ENCODE measurements around the gene FGF11.

DNA sequence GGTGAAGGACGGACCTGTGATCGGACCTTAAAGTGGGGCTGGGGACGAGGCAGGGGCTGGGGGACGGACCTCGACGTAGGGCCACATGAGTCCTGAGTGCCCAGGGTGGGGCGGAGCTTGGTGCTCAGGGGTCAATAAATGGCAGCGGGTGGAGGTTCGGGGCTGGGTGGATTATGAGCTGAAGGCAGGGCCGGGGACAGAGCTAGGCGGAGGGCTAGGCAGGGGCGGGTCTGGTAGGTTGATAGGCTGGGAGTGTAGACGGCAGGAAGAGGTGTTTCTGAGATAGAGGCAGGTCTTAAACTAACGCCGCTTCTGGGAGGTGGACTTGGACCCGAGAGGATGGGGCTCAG lies 6.3 kb downstream of the FGF11 start:
- TF ChIP-seq, protein P1, sequence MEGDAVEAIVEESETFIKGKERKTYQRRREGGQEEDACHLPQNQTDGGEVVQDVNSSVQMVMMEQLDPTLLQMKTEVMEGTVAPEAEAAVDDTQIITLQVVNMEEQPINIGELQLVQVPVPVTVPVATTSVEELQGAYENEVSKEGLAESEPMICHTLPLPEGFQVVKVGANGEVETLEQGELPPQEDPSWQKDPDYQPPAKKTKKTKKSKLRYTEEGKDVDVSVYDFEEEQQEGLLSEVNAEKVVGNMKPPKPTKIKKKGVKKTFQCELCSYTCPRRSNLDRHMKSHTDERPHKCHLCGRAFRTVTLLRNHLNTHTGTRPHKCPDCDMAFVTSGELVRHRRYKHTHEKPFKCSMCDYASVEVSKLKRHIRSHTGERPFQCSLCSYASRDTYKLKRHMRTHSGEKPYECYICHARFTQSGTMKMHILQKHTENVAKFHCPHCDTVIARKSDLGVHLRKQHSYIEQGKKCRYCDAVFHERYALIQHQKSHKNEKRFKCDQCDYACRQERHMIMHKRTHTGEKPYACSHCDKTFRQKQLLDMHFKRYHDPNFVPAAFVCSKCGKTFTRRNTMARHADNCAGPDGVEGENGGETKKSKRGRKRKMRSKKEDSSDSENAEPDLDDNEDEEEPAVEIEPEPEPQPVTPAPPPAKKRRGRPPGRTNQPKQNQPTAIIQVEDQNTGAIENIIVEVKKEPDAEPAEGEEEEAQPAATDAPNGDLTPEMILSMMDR (conservative IDR thresholded peaks at IDR 0.05; ENCODE audit: low read depth, low read length) = no peak
- TF ChIP-seq MAFK (IDR thresholded peaks at IDR 0.05; ENCODE audit: low read depth, low read length) (no peak), CHD1 (IDR thresholded peaks at IDR 0.05; ENCODE audit: low read depth, low read length) (no peak), NFE2L2 (IDR thresholded peaks at IDR 0.05; ENCODE audit: low read depth, low read length) (no peak)
